IPS-NIHi7 (cell line): ENCODE results near the gene ATRAID.

Source experiments
- DNase-seq: peaks from one replicate; pipeline ENCODE4 v3.0.0; 2012; ENCODE audit warnings: mixed read lengths; ENCODE audit errors: extremely low spot score

Gene ATRAID

GRCh38 chr2:27250652-27251379 lies 39.0 kb downstream of the ATRAID start:
- DNase-seq, result peak; percentile 33

GRCh38 chr2:27251766-27252165 lies 39.9 kb downstream of the ATRAID start:
- no peak for DNase-seq

DNA sequence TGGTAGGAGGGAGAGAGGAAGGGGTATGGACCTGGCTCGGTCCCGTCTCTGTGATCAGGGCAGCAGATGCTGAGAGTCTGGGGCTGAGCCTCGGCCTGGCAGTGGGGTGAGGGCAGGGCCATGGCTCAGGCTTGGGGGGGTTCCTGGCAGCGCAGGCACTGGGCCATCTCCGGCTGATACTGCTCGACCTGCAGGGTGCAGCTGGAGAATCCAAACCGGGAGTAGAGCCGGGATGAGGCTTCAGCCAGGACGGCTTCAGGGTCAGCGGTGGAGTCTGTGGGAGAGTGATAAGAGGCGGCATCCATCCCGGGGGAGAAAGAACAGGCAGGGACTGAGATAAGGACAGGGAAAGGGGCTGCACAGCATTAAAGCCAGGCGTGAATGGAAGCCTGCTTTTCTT lies 43.3 kb downstream of the ATRAID start:
- DNase-seq, result no peak

DNA sequence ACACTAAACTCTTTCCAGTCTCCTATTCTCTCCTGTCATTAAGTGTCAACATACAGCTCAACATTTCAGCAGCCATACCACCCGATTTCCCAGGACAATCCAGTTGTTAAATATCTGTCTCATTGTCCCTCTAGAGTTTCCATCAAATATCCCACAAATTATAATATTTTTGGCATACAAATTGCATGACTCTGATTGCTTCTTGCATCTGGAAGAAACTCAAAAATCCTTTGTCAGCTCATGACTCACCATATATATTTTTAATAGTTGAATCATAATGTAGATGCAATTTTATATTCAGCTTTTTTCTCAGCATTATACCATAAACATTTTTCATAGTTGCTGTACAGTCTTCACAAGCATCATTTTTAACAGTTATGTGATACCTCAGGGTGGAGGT lies 43.8 kb downstream of the ATRAID start:
- no peak for DNase-seq

GRCh38 chr2:27256855-27257454 lies 45.1 kb downstream of the ATRAID start:
- no peak for DNase-seq

GRCh38 chr2:27258051-27258450 lies 46.2 kb downstream of the ATRAID start:
- no peak for DNase-seq

DNA sequence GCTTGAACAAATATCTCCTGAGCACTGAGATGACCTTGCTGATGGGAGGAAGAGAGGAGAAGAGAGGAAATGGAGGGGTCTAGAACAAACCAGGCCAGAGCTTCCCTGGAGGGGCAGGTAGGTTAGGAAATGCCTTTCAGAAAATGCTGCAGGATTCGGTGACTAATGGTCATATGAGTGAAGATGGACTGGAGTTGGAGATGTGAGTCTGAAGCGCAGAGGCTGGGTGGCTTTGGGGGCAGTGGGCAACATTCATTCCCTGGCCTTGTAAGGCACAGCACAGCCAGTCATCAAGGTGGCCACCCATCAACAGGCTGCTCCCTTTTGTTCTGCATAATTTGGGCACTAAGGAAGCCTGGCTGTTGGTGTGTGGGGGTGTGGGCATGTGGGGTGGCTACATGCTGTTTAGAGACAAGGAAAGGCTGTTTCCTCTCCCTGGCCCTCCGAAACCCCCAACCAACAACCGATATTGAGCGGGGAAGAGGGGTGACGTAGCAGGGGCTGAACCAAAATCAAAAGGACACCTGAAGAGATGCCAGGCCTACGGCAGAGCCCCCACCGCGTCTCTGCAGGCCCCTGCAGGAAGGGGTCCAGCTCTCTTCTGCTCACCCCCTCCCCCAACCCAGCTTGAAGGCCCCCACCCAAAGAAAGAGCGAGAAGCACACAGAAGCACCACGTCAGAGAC lies 49.5 kb downstream of the ATRAID start:
- DNase-seq, result no peak

DNA sequence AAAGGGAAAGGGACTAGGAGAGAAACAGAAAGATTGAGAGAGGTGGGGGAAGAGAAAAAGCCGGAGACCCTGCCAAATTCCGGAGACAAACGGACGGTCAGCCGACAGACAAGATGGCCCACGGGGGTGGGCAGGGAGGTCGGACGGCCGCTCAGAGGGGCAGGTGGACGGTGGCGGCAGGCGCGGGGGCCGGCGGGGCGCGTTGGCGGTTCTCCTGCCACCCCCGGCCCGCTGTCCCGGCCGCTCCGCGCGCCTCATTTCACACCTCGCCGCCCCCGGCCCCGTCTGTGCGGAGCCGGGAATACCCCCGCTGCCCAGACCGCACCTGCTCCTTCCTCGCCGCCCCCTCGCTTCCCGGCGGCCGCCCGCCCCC lies 50.1 kb downstream of the ATRAID start:
- no peak for DNase-seq

DNA sequence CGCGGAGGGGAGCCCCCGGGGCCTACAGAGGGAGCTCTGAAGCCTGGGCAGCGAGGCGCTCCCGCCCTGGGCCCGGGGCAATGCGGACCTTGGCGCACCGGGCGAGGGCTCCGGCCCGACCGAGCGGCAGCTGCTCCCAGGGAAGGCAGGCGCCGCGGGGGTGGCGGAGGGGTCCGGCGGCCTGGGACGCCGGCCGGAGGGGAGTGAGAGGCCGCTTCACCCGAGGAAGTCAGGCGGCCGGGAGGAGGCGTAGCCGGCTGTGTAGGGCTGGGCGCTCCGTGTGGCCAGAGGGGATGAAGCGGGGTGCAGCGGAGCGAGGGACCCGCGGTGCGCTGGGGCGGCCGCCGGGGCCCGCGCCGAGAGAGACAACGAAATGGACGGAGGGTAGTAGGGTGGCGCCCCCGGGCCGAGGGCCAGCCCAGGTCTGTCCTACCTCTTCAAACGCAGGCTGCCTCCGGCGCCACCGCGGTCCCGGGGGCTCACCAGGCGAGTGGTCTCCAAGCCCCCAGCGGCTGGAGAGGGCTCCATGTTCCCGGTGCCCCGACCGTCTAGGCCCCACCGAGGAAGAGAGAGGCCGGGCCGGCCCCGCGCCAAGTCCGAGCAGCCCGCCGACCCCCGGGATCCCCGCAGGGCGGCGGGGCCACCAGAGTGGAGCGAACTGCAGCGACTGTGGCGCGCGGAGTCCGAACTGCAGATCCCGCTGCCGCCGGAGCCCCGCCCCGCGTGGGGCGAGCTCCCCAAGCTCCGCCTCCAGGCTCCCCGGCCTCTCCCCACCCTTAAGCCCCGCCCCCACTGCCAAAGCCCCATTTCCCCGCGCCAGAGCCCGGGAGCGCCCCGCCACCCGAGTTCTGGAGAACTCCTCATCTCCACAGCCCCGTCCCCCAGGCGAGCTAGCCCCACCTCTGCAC lies 50.8 kb downstream of the ATRAID start, which contains the start of gene SLC30A3:
SLC30A3 (minus strand) TSS at position 669 of the 908 bp plus-strand sequence; CDS start at position 528, 141 bp downstream.
- DNase-seq, result peak; percentile 63

GRCh38 chr2:27263287-27264252 lies 51.7 kb downstream of the ATRAID start:
- DNase-seq, result peak; percentile 33

DNA sequence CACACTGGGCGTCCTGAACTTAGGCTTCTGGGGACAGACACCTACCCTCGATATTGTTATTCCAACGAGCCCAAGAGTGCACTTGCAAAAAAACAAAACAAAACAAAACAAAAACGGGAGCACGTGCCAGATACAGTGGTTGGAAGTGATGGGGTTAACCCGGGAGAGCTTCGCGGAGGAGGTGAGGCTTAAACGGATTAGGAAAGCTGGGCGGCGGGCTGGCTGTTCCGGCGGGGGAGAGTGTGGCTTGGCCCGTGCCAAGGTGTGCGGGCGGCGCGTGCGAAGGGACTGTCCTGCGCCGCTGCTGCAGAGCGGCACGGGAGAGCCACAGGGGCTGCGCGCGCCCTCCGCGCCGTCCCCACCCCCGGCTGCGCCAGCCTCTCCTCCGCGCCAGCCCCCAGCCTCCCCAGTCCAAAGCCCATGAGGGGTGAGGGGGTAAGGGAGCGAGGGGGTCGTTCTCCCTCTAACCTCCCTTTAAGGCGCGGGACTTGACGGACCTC lies 52.5 kb downstream of the ATRAID start:
- DNase-seq, result peak; percentile 55

DNA sequence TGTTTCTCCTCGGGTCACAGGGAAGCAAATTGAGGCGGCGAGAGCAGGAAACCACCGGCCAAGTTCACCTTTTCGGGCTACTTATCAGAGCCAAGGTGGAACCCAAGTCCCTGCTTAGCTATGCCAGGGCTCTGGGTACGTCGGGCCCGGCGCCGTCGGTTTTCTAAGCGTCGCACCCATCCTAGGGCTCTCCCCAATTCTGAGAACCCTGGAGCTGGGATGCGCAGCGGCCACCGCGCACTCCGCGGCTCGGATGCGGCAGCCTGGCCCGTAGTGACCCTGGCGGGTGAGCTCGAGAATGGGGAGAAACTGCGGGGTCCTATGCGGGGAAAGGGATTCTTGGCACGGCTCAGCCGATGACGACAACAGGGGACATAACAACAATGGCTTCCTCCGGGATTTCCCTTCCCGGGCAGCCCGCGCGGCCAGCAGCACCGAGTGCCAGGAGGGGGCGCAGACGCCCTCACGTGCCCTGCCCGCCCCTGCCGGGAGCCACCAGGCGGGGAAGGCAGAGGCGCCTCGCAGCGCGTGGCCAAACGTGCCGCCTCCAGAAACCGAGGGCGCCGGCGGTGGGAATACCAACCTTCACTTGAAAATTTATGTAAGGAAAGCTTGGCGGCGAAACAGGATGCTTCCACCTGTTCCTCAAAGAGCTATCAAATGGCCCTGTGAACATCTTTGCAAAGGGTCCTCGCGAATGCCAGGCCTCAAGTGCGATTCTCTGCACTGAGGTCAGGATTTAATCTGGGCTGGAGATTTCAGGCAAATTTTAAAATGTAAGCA lies 53.1 kb downstream of the ATRAID start:
- peak; percentile 94 for DNase-seq

- DNase-seq, result no peak
Observed at GRCh38 chr2:27265536-27265870, 53.7 kb downstream of the ATRAID start.
